ENCODE measurements around the gene MFGE8.

MFGE8 gene

GRCh38 chr15:88908697-88909621 lies 4.2 kb downstream of the MFGE8 start:
- DNase-seq (ENCODE audit: insufficient read length, low spot score) = no peak
- FAIRE-seq = no peak
- TF ChIP-seq POLR2A (IDR thresholded peaks at IDR 0.05; ENCODE audit: low read depth, low read length) = no peak

GRCh38 chr15:88908123-88908522 lies 5.1 kb downstream of the MFGE8 start:
- DNase-seq (ENCODE audit: insufficient read length, low spot score) = no peak
- TF ChIP-seq POLR2A (IDR thresholded peaks at IDR 0.05; ENCODE audit: low read depth, low read length) = no peak

GRCh38 chr15:88907111-88907510 lies 6.1 kb downstream of the MFGE8 start:
- DNase-seq (ENCODE audit: insufficient read length, low spot score) (no peak), FAIRE-seq (no peak)
- TF ChIP-seq POLR2A (IDR thresholded peaks at IDR 0.05; ENCODE audit: low read depth, low read length) = no peak

More at GRCh38 chr15:88908123-88908522, 5.1 kb downstream of the MFGE8 start:
- no peak for FAIRE-seq

DNA sequence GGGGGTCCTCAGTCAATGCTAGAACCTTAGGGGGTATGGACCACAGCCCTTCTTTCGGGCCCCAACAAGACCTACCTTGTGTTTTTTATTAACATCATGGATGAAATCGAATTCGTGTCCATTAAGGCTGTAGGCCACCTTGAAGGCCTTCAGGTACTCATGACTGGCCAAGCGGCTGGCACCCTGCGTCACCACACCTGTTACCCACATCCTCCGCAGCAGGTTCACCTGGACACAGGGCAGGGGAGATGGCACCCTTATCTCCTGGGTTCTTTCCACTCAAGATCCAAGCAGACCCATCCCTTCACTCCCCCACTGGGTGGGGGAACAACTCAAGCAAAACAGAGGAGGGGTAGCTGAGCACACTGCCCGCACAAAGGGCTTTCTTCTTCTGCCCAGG lies 6.6 kb downstream of the MFGE8 start:
- DNase-seq (ENCODE audit: insufficient read length, low spot score) = no peak
- TF ChIP-seq POLR2A (IDR thresholded peaks at IDR 0.05; ENCODE audit: low read depth, low read length) = no peak
- FAIRE-seq = no peak

- FAIRE-seq (no peak), DNase-seq (ENCODE audit: insufficient read length, low spot score) (no peak)
Measured at GRCh38 chr15:88906130-88906529, 7.0 kb downstream of the MFGE8 start.

DNA sequence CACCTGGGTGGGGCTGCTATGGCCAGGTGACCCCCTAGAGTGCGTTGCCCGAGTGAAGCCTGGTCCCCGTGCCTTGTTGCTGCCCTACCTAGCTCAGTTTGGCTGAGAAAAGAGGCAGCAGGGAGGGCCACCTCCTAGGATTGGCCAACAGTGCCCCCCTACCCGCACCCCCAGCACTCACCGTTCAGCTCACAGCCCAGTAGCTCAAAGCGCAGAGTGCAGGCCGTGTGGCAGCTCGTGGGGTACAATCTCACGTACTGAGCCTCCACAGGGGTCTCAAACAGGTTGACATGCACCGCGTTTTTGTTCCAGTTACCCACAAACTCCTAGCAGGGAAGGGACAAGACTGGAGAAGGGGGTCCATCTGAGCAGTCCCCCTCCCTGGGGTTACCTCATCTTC lies 7.6 kb downstream of the MFGE8 start:
- no peak for TF ChIP-seq POLR2A (IDR thresholded peaks at IDR 0.05; ENCODE audit: low read depth, low read length)
- no peak for FAIRE-seq
- DNase-seq (ENCODE audit: insufficient read length, low spot score) = no peak

More at GRCh38 chr15:88906130-88906529, 7.0 kb downstream of the MFGE8 start:
- no peak for TF ChIP-seq POLR2A (IDR thresholded peaks at IDR 0.05; ENCODE audit: low read depth, low read length)

DNA sequence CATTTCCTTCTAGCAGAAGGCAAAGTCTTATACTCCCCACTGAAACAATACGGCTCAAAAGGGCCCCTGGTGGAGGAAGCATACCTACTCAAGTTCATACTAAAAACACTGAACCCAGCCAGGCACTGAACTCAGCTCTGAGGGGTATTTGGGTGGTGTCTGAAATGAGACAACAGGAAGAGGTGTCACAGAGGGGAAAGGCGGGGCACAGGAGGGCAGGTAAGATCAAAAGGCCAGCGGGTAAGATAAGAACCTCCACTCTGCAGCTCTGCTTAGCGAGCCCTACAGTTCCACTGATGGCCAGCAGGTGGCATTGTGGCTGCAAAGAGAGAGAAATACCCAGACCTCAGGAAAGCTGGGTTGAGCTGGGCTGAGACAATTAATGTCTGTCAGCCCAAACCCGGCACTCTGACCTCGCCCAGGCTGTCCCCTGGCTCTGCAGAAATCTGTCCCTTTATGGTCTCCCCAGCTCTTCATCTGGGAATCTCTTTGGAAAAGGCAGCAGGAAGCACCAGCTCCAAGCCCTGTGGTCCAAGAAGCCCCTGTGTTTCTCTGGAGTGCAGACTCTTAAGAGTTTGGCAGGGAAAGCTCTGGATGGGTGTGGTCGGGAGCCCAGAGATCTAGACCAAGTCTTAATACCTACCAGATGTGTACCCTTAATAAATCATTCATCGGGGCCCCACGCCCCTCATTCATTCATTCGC lies 8.4 kb downstream of the MFGE8 start:
- peak; percentile 56 for DNase-seq (ENCODE audit: insufficient read length, low spot score)
- no peak for FAIRE-seq
- TF ChIP-seq POLR2A (IDR thresholded peaks at IDR 0.05; ENCODE audit: low read depth, low read length) = no peak

- DNase-seq (ENCODE audit: insufficient read length, low spot score) (no peak), FAIRE-seq (no peak)
- no peak for TF ChIP-seq POLR2A (IDR thresholded peaks at IDR 0.05; ENCODE audit: low read depth, low read length)
Measured at GRCh38 chr15:88904257-88904623, 8.9 kb downstream of the MFGE8 start.

- no peak for DNase-seq (ENCODE audit: insufficient read length, low spot score)
- FAIRE-seq = no peak
- no peak for TF ChIP-seq POLR2A (IDR thresholded peaks at IDR 0.05; ENCODE audit: low read depth, low read length)
Measured at GRCh38 chr15:88902846-88903245, 10.3 kb downstream of the MFGE8 start.

GRCh38 chr15:88902221-88902835 lies 10.9 kb downstream of the MFGE8 start:
- FAIRE-seq (no peak), DNase-seq (ENCODE audit: insufficient read length, low spot score) (no peak)
- no peak for TF ChIP-seq POLR2A (IDR thresholded peaks at IDR 0.05; ENCODE audit: low read depth, low read length)

DNA sequence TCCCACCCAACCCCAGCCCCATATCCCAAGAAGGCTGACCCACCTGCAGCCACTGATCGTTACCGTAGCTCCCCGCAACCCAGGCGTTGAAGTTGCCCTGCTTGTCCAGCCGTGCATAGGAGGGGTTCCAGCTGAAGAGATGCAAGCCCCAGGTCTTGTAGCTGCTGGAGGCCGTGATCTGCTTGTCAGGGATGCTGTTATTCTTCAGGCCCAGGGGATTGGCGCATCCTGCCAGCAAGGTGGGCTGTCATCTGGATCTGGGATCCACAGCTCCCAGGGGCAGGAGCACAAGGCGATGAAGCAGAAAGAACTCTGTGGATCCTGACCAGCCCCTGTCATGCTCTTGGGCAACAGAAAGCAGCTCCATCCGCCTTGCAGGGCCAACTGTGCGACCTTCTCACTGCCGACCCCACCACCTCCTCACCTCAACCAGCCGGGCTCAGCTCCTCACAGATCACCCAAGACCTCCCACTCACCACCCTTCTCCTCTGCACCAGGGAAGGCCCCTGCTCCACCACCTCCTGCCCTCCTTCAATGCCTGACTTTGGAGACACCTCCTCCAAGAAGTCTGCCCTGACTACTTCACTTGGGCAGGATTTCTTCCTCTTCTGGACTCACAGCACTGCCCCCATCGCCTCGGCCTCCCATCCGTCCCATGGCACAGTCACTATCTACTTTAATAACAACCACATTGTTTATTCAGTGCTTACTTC lies 11.5 kb downstream of the MFGE8 start:
- DNase-seq (ENCODE audit: insufficient read length, low spot score) (no peak), FAIRE-seq (no peak)
- TF ChIP-seq POLR2A (IDR thresholded peaks at IDR 0.05; ENCODE audit: low read depth, low read length) = no peak

GRCh38 chr15:88900982-88901418 lies 12.2 kb downstream of the MFGE8 start:
- no peak for FAIRE-seq

GRCh38 chr15:88900309-88900981 lies 12.7 kb downstream of the MFGE8 start:
- DNase-seq (ENCODE audit: insufficient read length, low spot score) = no peak
- TF ChIP-seq POLR2A (IDR thresholded peaks at IDR 0.05; ENCODE audit: low read depth, low read length) = no peak
- FAIRE-seq = no peak

More at GRCh38 chr15:88900982-88901418, 12.2 kb downstream of the MFGE8 start:
- TF ChIP-seq POLR2A (IDR thresholded peaks at IDR 0.05; ENCODE audit: low read depth, low read length) = no peak
- no peak for DNase-seq (ENCODE audit: insufficient read length, low spot score)
